Mesothelial cell of epicardium (in vitro differentiated cells): ENCODE results near the gene EXOC6. TPM values are rescaled to one million over a fixed set of nuclear protein-coding genes. Genes with fewer than 3 reads are reported as not detected.

Experiments used
- DNase-seq, 2 experiments: peaks; one replicate each; pipeline ENCODE4 v3.0.0; 2021; ENCODE audit warnings: low spot score in 2 of 2; ENCODE audit not compliant: unreplicated experiment in 2 of 2
- H3K27ac Mint-ChIP-seq: 2 replicates; pipeline ENCODE4 v1.8.0; 2021; ENCODE audit warnings: mixed read lengths
- H3K27me3 Mint-ChIP-seq: 2 replicates; pipeline ENCODE4 v1.8.0; 2021; ENCODE audit warnings: low read depth, mixed read lengths
- H3K36me3 Mint-ChIP-seq: 2 replicates; pipeline ENCODE4 v1.8.0; 2021; ENCODE audit warnings: mixed read lengths
- H3K4me1 Mint-ChIP-seq: 2 replicates; pipeline ENCODE4 v1.8.0; 2021; ENCODE audit warnings: mixed read lengths
- H3K4me3 Mint-ChIP-seq: 2 replicates; pipeline ENCODE4 v1.8.0; 2021; ENCODE audit warnings: mild to moderate bottlenecking, moderate library complexity, mixed read lengths
- H3K9me3 Mint-ChIP-seq: 2 replicates; pipeline ENCODE4 v1.8.0; 2021; ENCODE audit warnings: mixed read lengths
- total RNA-seq: library from RNA; stranded (reverse); gene quantifications from 3 replicates; pipeline ENCODE4 v1.2.1, GENCODE V29; 2021
- TF ChIP-seq, protein P1 (sequence below): fragments of 200-600 bp; sonication (generic); IDR thresholded peaks from one replicate; pipeline ENCODE4 v1.5.0; 2021; ENCODE audit warnings: antibody characterized with exemption; ENCODE audit not compliant: unreplicated experiment

Gene EXOC6
- total RNA-seq, 1 donor from 2014 or later = 11.6 TPM

DNA sequence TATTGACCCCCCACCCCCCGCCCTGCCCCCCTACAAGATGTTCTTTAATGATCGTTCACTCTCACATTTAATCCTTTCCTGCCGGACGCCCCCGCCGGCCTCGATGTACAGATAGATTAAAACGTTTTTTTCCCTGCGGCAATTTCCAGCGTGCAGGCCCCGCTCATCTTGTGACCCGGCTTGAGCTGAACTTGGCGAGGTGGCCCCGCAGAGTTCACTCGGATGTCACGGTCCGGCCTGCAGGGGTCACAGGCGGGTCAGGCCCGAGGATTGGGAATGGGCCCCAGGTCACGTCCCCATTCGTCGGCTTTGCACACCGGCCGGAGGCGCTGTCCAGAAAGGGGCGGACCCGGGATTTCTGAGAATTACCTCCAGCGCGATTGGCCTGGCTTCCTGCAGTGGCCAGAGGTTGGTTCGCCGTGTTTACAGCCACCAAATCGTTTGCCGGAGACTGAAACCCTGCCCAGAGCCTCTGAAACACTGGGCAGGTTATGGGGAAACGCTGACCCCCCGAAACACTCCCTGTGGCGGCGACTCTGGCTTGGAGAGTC lies 223.4 kb downstream of the EXOC6 start:
- Mint-ChIP-seq H3K4me1 (peaks cover 57% of the 10 kb centered on the region), H3K36me3 (no peaks in the 10 kb centered on the region), H3K27ac (peak overlapping the region; percentile 77), H3K9me3 (no peaks in the 10 kb centered on the region), H3K4me3 (peak overlapping the region; percentile 96), H3K27me3 (peaks cover 82% of the 10 kb centered on the region)
- DNase-seq = no peak
- TF ChIP-seq, protein P1, sequence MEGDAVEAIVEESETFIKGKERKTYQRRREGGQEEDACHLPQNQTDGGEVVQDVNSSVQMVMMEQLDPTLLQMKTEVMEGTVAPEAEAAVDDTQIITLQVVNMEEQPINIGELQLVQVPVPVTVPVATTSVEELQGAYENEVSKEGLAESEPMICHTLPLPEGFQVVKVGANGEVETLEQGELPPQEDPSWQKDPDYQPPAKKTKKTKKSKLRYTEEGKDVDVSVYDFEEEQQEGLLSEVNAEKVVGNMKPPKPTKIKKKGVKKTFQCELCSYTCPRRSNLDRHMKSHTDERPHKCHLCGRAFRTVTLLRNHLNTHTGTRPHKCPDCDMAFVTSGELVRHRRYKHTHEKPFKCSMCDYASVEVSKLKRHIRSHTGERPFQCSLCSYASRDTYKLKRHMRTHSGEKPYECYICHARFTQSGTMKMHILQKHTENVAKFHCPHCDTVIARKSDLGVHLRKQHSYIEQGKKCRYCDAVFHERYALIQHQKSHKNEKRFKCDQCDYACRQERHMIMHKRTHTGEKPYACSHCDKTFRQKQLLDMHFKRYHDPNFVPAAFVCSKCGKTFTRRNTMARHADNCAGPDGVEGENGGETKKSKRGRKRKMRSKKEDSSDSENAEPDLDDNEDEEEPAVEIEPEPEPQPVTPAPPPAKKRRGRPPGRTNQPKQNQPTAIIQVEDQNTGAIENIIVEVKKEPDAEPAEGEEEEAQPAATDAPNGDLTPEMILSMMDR = no peak

DNA sequence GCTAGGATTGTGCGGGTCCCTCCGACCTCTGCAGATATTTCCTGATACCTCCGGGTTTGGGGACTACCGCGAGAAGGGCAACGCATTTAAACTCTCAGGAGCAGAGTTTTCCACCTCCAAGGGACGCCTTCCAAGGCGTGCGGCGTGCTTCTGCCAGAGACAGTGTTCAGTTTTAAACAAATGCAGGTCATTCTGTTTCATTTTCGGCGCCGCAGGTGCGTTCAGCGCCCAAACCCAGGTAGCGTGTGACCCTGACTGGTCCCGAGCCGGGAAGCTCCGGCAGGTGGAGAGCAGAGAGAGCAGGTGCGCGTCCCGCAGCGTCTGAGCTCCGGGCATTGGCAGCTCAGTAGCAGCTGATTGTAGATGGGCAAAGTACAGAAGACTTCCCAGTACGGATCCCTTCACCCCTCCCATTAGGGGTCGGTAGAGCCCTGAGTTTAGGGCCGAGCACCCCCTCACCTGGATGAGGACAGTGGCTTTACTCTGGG lies 223.9 kb downstream of the EXOC6 start:
- Mint-ChIP-seq H3K27ac (peak overlapping the region; percentile 77), H3K4me1 (peaks cover 60% of the 10 kb centered on the region), H3K36me3 (no peaks in the 10 kb centered on the region), H3K9me3 (no peaks in the 10 kb centered on the region), H3K27me3 (peaks cover 77% of the 10 kb centered on the region), H3K4me3 (peak overlapping the region; percentile 96)
- TF ChIP-seq, protein P1 = no peak
- no peak for DNase-seq

DNA sequence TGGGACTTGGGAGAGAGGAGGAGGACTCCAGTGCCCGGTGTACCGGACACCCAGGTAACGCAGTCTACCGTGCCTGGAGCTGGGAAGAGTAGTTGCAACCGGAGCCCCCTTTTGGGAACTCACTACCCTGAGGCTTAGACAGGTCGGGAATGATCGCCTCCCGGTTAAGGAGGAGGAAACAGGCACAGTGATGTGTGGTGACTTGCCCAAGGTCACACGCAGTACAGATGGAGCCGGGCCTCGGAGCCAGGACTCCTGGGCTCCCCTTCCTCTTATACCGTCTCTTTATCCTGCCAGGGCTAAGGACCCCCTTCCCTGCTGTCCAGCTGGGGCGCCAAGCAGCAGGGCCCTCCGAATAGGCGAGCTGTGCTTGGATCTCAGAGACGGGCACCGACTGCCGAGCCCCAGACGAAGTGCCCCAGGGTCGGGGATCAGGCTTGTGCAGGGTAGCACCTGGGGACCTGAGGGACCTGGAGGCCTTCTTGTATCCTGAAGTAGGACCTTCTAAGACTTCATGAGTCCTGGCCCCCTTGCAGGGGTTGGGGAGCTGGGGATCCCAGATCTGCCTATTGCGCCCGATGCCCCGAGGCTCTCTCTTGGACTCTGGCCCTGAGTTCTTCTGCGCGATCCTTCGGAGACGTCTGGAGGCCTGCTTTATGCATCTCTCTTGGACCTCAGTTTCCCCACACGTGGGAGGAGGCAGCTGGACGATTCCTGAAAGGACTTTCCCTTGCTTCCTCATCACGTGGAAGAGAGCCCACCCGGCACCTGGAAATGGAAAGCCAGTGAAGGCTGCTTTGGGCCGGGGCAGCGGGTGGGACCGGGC lies 224.6 kb downstream of the EXOC6 start:
- TF ChIP-seq, protein P1 = no peak
- Mint-ChIP-seq H3K27me3 (peaks cover 70% of the 10 kb centered on the region), H3K4me1 (peaks cover 62% of the 10 kb centered on the region), H3K4me3 (peak overlapping the region; percentile 96), H3K36me3 (no peaks in the 10 kb centered on the region), H3K9me3 (no peaks in the 10 kb centered on the region), H3K27ac (no peak overlapping the region)
- no peak for DNase-seq

DNA sequence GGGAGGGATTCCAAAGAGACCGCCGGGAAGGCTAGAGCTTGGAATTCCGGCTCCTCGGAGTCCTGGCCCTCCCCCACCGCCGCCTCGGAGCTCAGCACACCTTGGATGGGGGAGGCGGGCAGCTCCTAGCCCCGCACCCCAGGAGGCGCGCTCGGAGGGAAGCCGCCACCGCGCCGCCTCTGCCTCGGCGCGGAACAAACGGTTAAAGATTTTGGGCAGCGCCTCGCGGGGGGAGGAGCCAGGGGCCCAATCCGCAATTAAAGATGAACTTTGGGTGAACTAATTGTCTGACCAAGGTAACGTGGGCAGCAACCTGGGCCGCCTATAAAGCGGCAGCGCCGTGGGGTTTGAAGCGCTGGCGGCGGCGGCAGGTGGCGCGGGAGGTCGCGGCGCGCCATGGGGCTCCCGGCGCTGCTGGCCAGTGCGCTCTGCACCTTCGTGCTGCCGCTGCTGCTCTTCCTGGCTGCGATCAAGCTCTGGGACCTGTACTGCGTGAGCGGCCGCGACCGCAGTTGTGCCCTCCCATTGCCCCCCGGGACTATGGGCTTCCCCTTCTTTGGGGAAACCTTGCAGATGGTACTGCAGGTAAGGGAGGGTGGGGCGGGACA lies 225.3 kb downstream of the EXOC6 start, which contains the start of gene CYP26A1:
TSS of gene CYP26A1 (plus strand) at position 355 of the 608 bp plus-strand sequence. CDS start at position 397, 42 bp downstream.
- H3K27ac Mint-ChIP-seq = peak within 1 kb of the TSS; percentile 92
- H3K4me1 Mint-ChIP-seq = peaks cover 61% of the 10 kb centered on the region
- peak within 1 kb of the TSS; percentile 96 for H3K4me3 Mint-ChIP-seq
- TF ChIP-seq, protein P1 = no peak
- no peaks in the 10 kb centered on the region for H3K36me3 Mint-ChIP-seq
- H3K27me3 Mint-ChIP-seq = peaks cover 63% of the 10 kb centered on the region
- DNase-seq = no peak
- no peaks in the 10 kb centered on the region for H3K9me3 Mint-ChIP-seq

DNA sequence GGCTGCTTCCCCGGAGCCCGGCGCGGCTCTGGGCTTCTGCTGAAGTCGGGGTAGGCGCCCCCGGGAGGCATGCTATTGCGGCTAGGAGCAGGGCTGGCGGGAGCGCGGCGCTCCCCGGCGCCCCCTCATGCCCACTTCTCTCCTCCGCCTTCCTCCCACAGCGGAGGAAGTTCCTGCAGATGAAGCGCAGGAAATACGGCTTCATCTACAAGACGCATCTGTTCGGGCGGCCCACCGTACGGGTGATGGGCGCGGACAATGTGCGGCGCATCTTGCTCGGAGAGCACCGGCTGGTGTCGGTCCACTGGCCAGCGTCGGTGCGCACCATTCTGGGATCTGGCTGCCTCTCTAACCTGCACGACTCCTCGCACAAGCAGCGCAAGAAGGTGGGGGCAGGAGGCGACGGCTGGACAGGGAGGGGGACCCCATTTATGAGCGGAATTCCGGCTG lies 225.9 kb downstream of the EXOC6 start:
- peaks cover 58% of the 10 kb centered on the region for H3K27me3 Mint-ChIP-seq
- H3K4me3 Mint-ChIP-seq = peak overlapping the region; percentile 96
- TF ChIP-seq, protein P1 = no peak
- H3K4me1 Mint-ChIP-seq = peaks cover 61% of the 10 kb centered on the region
- peak overlapping the region; percentile 92 for H3K27ac Mint-ChIP-seq
- H3K9me3 Mint-ChIP-seq = no peaks in the 10 kb centered on the region
- H3K36me3 Mint-ChIP-seq = no peaks in the 10 kb centered on the region
- DNase-seq = peak in 1 of 2 experiments; percentile 65
